ENCODE measurements around the gene CRIP1.

- TF ChIP-seq, protein P1, sequence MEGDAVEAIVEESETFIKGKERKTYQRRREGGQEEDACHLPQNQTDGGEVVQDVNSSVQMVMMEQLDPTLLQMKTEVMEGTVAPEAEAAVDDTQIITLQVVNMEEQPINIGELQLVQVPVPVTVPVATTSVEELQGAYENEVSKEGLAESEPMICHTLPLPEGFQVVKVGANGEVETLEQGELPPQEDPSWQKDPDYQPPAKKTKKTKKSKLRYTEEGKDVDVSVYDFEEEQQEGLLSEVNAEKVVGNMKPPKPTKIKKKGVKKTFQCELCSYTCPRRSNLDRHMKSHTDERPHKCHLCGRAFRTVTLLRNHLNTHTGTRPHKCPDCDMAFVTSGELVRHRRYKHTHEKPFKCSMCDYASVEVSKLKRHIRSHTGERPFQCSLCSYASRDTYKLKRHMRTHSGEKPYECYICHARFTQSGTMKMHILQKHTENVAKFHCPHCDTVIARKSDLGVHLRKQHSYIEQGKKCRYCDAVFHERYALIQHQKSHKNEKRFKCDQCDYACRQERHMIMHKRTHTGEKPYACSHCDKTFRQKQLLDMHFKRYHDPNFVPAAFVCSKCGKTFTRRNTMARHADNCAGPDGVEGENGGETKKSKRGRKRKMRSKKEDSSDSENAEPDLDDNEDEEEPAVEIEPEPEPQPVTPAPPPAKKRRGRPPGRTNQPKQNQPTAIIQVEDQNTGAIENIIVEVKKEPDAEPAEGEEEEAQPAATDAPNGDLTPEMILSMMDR (conservative IDR thresholded peaks at IDR 0.05; ENCODE audit: low read depth in 2 of 2), result no peak
- TF ChIP-seq EZH2 (IDR thresholded peaks at IDR 0.05; ENCODE audit: low read depth, unreplicated experiment) (no peak), REST (IDR thresholded peaks at IDR 0.05; ENCODE audit: unreplicated experiment) (no peak), POLR2AphosphoS5 (IDR thresholded peaks at IDR 0.05; ENCODE audit: low read depth) (no peak), CREB1 (CRISPR knock-in tag; IDR thresholded peaks at IDR 0.05; ENCODE audit: low read depth) (no peak), JUNB (IDR thresholded peaks at IDR 0.05; ENCODE audit: unreplicated experiment) (no peak), EZH2phosphoT487 (IDR thresholded peaks at IDR 0.05; ENCODE audit: unreplicated experiment) (no peak), STAT1 (IDR thresholded peaks at IDR 0.05; ENCODE audit: unreplicated experiment) (no peak), NANOG (IDR thresholded peaks at IDR 0.05; ENCODE audit: borderline replicate concordance) (no peak), ZNF331 (CRISPR knock-in tag; IDR thresholded peaks at IDR 0.05; ENCODE audit: low read depth) (no peak)
- TF ChIP-seq, protein P2, sequence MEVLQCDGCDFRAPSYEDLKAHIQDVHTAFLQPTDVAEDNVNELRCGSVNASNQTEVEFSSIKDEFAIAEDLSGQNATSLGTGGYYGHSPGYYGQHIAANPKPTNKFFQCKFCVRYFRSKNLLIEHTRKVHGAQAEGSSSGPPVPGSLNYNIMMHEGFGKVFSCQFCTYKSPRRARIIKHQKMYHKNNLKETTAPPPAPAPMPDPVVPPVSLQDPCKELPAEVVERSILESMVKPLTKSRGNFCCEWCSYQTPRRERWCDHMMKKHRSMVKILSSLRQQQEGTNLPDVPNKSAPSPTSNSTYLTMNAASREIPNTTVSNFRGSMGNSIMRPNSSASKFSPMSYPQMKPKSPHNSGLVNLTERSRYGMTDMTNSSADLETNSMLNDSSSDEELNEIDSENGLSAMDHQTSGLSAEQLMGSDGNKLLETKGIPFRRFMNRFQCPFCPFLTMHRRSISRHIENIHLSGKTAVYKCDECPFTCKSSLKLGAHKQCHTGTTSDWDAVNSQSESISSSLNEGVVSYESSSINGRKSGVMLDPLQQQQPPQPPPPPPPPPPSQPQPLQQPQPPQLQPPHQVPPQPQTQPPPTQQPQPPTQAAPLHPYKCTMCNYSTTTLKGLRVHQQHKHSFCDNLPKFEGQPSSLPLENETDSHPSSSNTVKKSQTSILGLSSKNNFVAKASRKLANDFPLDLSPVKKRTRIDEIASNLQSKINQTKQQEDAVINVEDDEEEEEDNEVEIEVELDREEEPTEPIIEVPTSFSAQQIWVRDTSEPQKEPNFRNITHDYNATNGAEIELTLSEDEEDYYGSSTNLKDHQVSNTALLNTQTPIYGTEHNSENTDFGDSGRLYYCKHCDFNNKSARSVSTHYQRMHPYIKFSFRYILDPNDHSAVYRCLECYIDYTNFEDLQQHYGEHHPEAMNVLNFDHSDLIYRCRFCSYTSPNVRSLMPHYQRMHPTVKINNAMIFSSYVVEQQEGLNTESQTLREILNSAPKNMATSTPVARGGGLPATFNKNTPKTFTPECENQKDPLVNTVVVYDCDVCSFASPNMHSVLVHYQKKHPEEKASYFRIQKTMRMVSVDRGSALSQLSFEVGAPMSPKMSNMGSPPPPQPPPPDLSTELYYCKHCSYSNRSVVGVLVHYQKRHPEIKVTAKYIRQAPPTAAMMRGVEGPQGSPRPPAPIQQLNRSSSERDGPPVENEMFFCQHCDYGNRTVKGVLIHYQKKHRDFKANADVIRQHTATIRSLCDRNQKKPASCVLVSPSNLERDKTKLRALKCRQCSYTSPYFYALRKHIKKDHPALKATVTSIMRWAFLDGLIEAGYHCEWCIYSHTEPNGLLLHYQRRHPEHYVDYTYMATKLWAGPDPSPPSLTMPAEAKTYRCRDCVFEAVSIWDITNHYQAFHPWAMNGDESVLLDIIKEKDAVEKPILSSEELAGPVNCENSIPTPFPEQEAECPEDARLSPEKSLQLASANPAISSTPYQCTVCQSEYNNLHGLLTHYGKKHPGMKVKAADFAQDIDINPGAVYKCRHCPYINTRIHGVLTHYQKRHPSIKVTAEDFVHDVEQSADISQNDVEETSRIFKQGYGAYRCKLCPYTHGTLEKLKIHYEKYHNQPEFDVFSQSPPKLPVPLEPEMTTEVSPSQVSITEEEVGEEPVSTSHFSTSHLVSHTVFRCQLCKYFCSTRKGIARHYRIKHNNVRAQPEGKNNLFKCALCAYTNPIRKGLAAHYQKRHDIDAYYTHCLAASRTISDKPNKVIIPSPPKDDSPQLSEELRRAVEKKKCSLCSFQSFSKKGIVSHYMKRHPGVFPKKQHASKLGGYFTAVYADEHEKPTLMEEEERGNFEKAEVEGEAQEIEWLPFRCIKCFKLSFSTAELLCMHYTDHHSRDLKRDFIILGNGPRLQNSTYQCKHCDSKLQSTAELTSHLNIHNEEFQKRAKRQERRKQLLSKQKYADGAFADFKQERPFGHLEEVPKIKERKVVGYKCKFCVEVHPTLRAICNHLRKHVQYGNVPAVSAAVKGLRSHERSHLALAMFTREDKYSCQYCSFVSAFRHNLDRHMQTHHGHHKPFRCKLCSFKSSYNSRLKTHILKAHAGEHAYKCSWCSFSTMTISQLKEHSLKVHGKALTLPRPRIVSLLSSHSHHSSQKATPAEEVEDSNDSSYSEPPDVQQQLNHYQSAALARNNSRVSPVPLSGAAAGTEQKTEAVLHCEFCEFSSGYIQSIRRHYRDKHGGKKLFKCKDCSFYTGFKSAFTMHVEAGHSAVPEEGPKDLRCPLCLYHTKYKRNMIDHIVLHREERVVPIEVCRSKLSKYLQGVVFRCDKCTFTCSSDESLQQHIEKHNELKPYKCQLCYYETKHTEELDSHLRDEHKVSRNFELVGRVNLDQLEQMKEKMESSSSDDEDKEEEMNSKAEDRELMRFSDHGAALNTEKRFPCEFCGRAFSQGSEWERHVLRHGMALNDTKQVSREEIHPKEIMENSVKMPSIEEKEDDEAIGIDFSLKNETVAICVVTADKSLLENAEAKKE (CRISPR knock-in tag; IDR thresholded peaks at IDR 0.05), result no peak
- TF ChIP-seq, protein P3, sequence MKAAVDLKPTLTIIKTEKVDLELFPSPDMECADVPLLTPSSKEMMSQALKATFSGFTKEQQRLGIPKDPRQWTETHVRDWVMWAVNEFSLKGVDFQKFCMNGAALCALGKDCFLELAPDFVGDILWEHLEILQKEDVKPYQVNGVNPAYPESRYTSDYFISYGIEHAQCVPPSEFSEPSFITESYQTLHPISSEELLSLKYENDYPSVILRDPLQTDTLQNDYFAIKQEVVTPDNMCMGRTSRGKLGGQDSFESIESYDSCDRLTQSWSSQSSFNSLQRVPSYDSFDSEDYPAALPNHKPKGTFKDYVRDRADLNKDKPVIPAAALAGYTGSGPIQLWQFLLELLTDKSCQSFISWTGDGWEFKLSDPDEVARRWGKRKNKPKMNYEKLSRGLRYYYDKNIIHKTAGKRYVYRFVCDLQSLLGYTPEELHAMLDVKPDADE (IDR thresholded peaks at IDR 0.05), result no peak
Measured at GRCh38 chr14:105501504-105502291, 15.0 kb downstream of the CRIP1 start.

All from GM23338 (cell line).